Measurements from ENCODE around the gene LSS. TPM values are rescaled to one million over a fixed set of nuclear protein-coding genes. Genes with fewer than 3 reads are reported as not detected.
A peak's percentile ranks its signal among the peaks of the same experiment; 100 is the strongest.

LSS gene
- total and polyA plus RNA-seq, 2 donors (not counting 3 experiments of a cell fraction or from before 2014, with no cell fraction given) = 120 to 141 TPM

GRCh38 chr21:46205166-46205565, 23.4 kb downstream of the LSS start:
- DNase-seq (ENCODE audit: low read depth, low spot score) (no peak), FAIRE-seq (no peak)
- Histone ChIP-seq H3K27me3 (ENCODE audit: control insufficient read depth in 2 of 2, insufficient read depth in 2 of 2, low read length in 2 of 2) (no peaks in the 10 kb centered on the region), H2AFZ (ENCODE audit: low read depth, low read length) (no peak overlapping the region), H3K9me1 (replicated peaks; ENCODE audit: control insufficient read depth, extremely low read depth, insufficient read depth, low read length) (no peaks in the 10 kb centered on the region), H3K4me3 (replicated peaks in 1 of 3; ENCODE audit: insufficient read depth in 1 of 3, low read depth in 1 of 3, low read length in 3 of 3) (no peak overlapping the region), H3K79me2 (ENCODE audit: control insufficient read depth, insufficient read depth, low read length) (no peaks in the 10 kb centered on the region), H3K27ac (ENCODE audit: insufficient read depth, low read depth, low read length) (no peak overlapping the region), H3K4me1 (ENCODE audit: control insufficient read depth, extremely low read depth, insufficient read depth, low read length) (peaks cover 6% of the 10 kb centered on the region), H3K9me3 (replicated peaks; ENCODE audit: control insufficient read depth, insufficient read depth, low read length) (no peaks in the 10 kb centered on the region), H4K20me1 (replicated peaks; ENCODE audit: control insufficient read depth, extremely low read depth, insufficient read depth, low read length) (no peaks in the 10 kb centered on the region), H3K4me2 (ENCODE audit: insufficient read depth, low read length) (no peak overlapping the region), H3K36me3 (ENCODE audit: control insufficient read depth in 2 of 2, extremely low read depth in 1 of 2, insufficient read depth in 2 of 2, low read length in 2 of 2) (peaks cover 13 to 40% of the 10 kb centered on the region in 2 experiments), H3K9ac (replicated peaks; ENCODE audit: extremely low read depth, insufficient read depth, low read length) (no peak overlapping the region)
- BruUV-seq (replicated peaks) = no TSS peak
- TF ChIP-seq CTCF (IDR thresholded peaks at IDR 0.05; ENCODE audit: extremely low read depth in 1 of 2, insufficient read depth in 1 of 2, low read depth in 1 of 2, low read length in 2 of 2) = no peak
- no peak for TF ChIP-seq JUN (IDR thresholded peaks at IDR 0.05; ENCODE audit: borderline replicate concordance, insufficient read depth, insufficient read length, low read depth)
- no peak for TF ChIP-seq EZH2 (IDR thresholded peaks at IDR 0.05; ENCODE audit: borderline replicate concordance, low read depth, low read length, severe bottlenecking)
- TF ChIP-seq POLR2AphosphoS5 (IDR thresholded peaks at IDR 0.05; ENCODE audit: insufficient read depth, low read depth, low read length) = no peak
- ChIA-PET POLR2A (no interaction called here), CTCF (no interaction called here)
- intact Hi-C loops (cut with micrococcal nuclease) = no loop called here
- dilution Hi-C loops (cut with MboI; ENCODE audit: extremely low pct_ligation_motif_present, low sequenced_read_pairs) = no loop called here

DNA sequence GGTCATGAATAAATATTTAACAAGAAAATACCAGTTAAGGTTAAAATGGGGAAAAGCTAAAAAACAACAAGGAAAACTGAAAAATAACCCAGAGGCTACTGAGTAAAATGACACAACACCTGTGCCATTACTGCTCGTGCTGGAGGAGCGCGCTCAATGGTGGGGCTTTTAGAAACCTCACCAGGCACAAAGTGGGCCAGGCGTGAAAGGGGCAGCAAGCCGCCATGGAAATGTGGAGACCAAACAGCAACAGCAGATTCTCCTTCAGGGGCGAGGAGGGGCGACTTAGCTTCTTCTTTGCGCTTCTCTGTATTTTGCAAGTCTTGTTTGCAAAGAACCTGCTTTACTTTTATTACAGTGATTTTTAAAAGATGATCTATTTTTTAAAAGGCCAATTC, 25.4 kb downstream of the LSS start:
- Histone ChIP-seq H3K4me2 (ENCODE audit: insufficient read depth, low read length) (no peak overlapping the region), H3K79me2 (ENCODE audit: control insufficient read depth, insufficient read depth, low read length) (no peaks in the 10 kb centered on the region), H3K9me1 (replicated peaks; ENCODE audit: control insufficient read depth, extremely low read depth, insufficient read depth, low read length) (no peaks in the 10 kb centered on the region), H3K4me1 (ENCODE audit: control insufficient read depth, extremely low read depth, insufficient read depth, low read length) (peaks cover 6% of the 10 kb centered on the region), H4K20me1 (replicated peaks; ENCODE audit: control insufficient read depth, extremely low read depth, insufficient read depth, low read length) (no peaks in the 10 kb centered on the region), H3K27me3 (ENCODE audit: control insufficient read depth in 2 of 2, insufficient read depth in 2 of 2, low read length in 2 of 2) (no peaks in the 10 kb centered on the region), H3K27ac (ENCODE audit: insufficient read depth, low read depth, low read length) (peak overlapping the region; percentile 15), H2AFZ (ENCODE audit: low read depth, low read length) (no peak overlapping the region), H3K36me3 (ENCODE audit: control insufficient read depth in 2 of 2, extremely low read depth in 1 of 2, insufficient read depth in 2 of 2, low read length in 2 of 2) (peaks cover 21 to 31% of the 10 kb centered on the region in 2 experiments), H3K4me3 (replicated peaks in 1 of 3; ENCODE audit: insufficient read depth in 1 of 3, low read depth in 1 of 3, low read length in 3 of 3) (no peak overlapping the region), H3K9me3 (replicated peaks; ENCODE audit: control insufficient read depth, insufficient read depth, low read length) (no peaks in the 10 kb centered on the region), H3K9ac (replicated peaks; ENCODE audit: extremely low read depth, insufficient read depth, low read length) (no peak overlapping the region)
- BruUV-seq (replicated peaks) = no TSS peak
- ChIA-PET POLR2A (no interaction called here), CTCF (interaction anchor here (1.1 kb wide), 1 partner anchor 51 kb away, joined by 3 read pairs; no protein-coding TSS in a partner anchor)
- dilution Hi-C loops (cut with MboI; ENCODE audit: extremely low pct_ligation_motif_present, low sequenced_read_pairs) (no loop called here), intact Hi-C loops (cut with micrococcal nuclease) (no loop called here)
- TF ChIP-seq GATA2 (IDR thresholded peaks at IDR 0.05; ENCODE audit: insufficient read depth, insufficient read length, low read depth, low read length) (no peak), EZH2 (IDR thresholded peaks at IDR 0.05; ENCODE audit: borderline replicate concordance, low read depth, low read length, severe bottlenecking) (no peak), JUN (IDR thresholded peaks at IDR 0.05; ENCODE audit: borderline replicate concordance, insufficient read depth, insufficient read length, low read depth) (no peak), CTCF (IDR thresholded peaks at IDR 0.05; ENCODE audit: extremely low read depth in 1 of 2, insufficient read depth in 1 of 2, low read depth in 1 of 2, low read length in 2 of 2) (no peak), MYC (IDR thresholded peaks at IDR 0.05; ENCODE audit: low read depth, low read length) (no peak), FOS (IDR thresholded peaks at IDR 0.05; ENCODE audit: borderline replicate concordance, insufficient read depth, low read length) (no peak), POLR2AphosphoS5 (IDR thresholded peaks at IDR 0.05; ENCODE audit: insufficient read depth, low read depth, low read length) (no peak)
- TF ChIP-seq, protein P1, sequence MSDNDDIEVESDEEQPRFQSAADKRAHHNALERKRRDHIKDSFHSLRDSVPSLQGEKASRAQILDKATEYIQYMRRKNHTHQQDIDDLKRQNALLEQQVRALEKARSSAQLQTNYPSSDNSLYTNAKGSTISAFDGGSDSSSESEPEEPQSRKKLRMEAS (IDR thresholded peaks at IDR 0.05; ENCODE audit: insufficient read depth, insufficient read length) = no peak
- FAIRE-seq = no peak
- no peak for DNase-seq (ENCODE audit: low read depth, low spot score)

Measured in endothelial cell of umbilical vein (primary cell).